Central memory CD8-positive, alpha-beta T cell (primary cell): ENCODE results near the gene SORCS2.

Experiments used
- ATAC-seq: fragments of 150-1000 bp; cut with Tn5 transposase; replicated peaks from 2 replicates; pipeline ENCODE4 v1.10.0; 2022; ENCODE audit warnings: mild to moderate bottlenecking, moderate FRiP score, moderate number of reproducible peaks; ENCODE audit not compliant: poor library complexity, severe bottlenecking; ENCODE audit errors: extremely low read depth
- DNase-seq, 2 donors: peaks; one replicate each; pipeline ENCODE4 v3.0.0; 2021; ENCODE audit warnings: low spot score in 2 of 2
- H3K27ac Mint-ChIP-seq: one replicate; pipeline ENCODE4 v1.8.0; 2022; ENCODE audit warnings: low read depth, mild to moderate bottlenecking, moderate library complexity, mixed read lengths
- H3K27me3 Mint-ChIP-seq: one replicate; pipeline ENCODE4 v1.8.0; 2022; ENCODE audit warnings: mixed read lengths
- H3K36me3 Mint-ChIP-seq: one replicate; pipeline ENCODE4 v1.8.0; 2022; ENCODE audit warnings: mild to moderate bottlenecking, moderate library complexity, mixed read lengths; ENCODE audit not compliant: insufficient read depth
- H3K4me1 Mint-ChIP-seq: one replicate; pipeline ENCODE4 v1.8.0; 2022; ENCODE audit warnings: mixed read lengths
- H3K4me3 Mint-ChIP-seq: one replicate; pipeline ENCODE4 v1.8.0; 2022; ENCODE audit warnings: mild to moderate bottlenecking, moderate library complexity, mixed read lengths
- H3K9me3 Mint-ChIP-seq: one replicate; pipeline ENCODE4 v1.8.0; 2022; ENCODE audit warnings: mixed read lengths

SORCS2 gene

GRCh38 chr4:7652451-7652881 lies 460.1 kb downstream of the SORCS2 start:
- H3K9me3 Mint-ChIP-seq: no peaks in the 10 kb centered on the region
- peaks cover 51% of the 10 kb centered on the region for H3K4me1 Mint-ChIP-seq
- DNase-seq (no peak), ATAC-seq (no peak)
- H3K27ac Mint-ChIP-seq: peak overlapping the region; percentile 99
- H3K4me3 Mint-ChIP-seq: peak overlapping the region; percentile 36
- peaks cover 3% of the 10 kb centered on the region for H3K36me3 Mint-ChIP-seq
- H3K27me3 Mint-ChIP-seq: no peaks in the 10 kb centered on the region

- ATAC-seq: no peak
- Mint-ChIP-seq H3K27ac (peak overlapping the region; percentile 99), H3K36me3 (peaks cover 3% of the 10 kb centered on the region), H3K27me3 (no peaks in the 10 kb centered on the region), H3K4me1 (peaks cover 46% of the 10 kb centered on the region), H3K9me3 (no peaks in the 10 kb centered on the region), H3K4me3 (peak overlapping the region; percentile 36)
- no peak for DNase-seq
Observed at GRCh38 chr4:7652906-7653305, 460.6 kb downstream of the SORCS2 start.

- no peaks in the 10 kb centered on the region for H3K27me3 Mint-ChIP-seq
- ATAC-seq (no peak), DNase-seq (no peak)
- H3K36me3 Mint-ChIP-seq: peaks cover 3% of the 10 kb centered on the region
- no peak overlapping the region for H3K27ac Mint-ChIP-seq
- H3K4me3 Mint-ChIP-seq: no peak overlapping the region
- H3K4me1 Mint-ChIP-seq: peaks cover 38% of the 10 kb centered on the region
- no peaks in the 10 kb centered on the region for H3K9me3 Mint-ChIP-seq
Observed at GRCh38 chr4:7653510-7654369, 461.4 kb downstream of the SORCS2 start.

- no peaks in the 10 kb centered on the region for H3K9me3 Mint-ChIP-seq
- peaks cover 1% of the 10 kb centered on the region for H3K36me3 Mint-ChIP-seq
- H3K27ac Mint-ChIP-seq: no peak overlapping the region
- ATAC-seq (no peak), DNase-seq (no peak)
- no peak overlapping the region for H3K4me3 Mint-ChIP-seq
- no peaks in the 10 kb centered on the region for H3K27me3 Mint-ChIP-seq
- H3K4me1 Mint-ChIP-seq: peaks cover 27% of the 10 kb centered on the region
Observed at GRCh38 chr4:7654550-7655445, 462.5 kb downstream of the SORCS2 start.

- peaks cover 21% of the 10 kb centered on the region for H3K4me1 Mint-ChIP-seq
- no peak for ATAC-seq
- no peaks in the 10 kb centered on the region for H3K36me3 Mint-ChIP-seq
- no peak overlapping the region for H3K27ac Mint-ChIP-seq
- no peaks in the 10 kb centered on the region for H3K9me3 Mint-ChIP-seq
- no peak overlapping the region for H3K4me3 Mint-ChIP-seq
- no peaks in the 10 kb centered on the region for H3K27me3 Mint-ChIP-seq
- no peak for DNase-seq
Observed at GRCh38 chr4:7655511-7656243, 463.3 kb downstream of the SORCS2 start.

- DNase-seq (no peak), ATAC-seq (no peak)
- Mint-ChIP-seq H3K27me3 (no peaks in the 10 kb centered on the region), H3K27ac (no peak overlapping the region), H3K9me3 (no peaks in the 10 kb centered on the region), H3K4me1 (peaks cover 14% of the 10 kb centered on the region), H3K36me3 (no peaks in the 10 kb centered on the region), H3K4me3 (no peak overlapping the region)
Observed at GRCh38 chr4:7656244-7656800, 464.0 kb downstream of the SORCS2 start.

GRCh38 chr4:7657545-7658297 lies 465.4 kb downstream of the SORCS2 start:
- H3K4me1 Mint-ChIP-seq: peaks cover 2% of the 10 kb centered on the region
- H3K27me3 Mint-ChIP-seq: no peaks in the 10 kb centered on the region
- no peak overlapping the region for H3K27ac Mint-ChIP-seq
- DNase-seq: no peak
- no peaks in the 10 kb centered on the region for H3K36me3 Mint-ChIP-seq
- H3K9me3 Mint-ChIP-seq: no peaks in the 10 kb centered on the region
- ATAC-seq: no peak
- no peak overlapping the region for H3K4me3 Mint-ChIP-seq

- H3K36me3 Mint-ChIP-seq: no peaks in the 10 kb centered on the region
- DNase-seq (no peak), ATAC-seq (no peak)
- H3K4me3 Mint-ChIP-seq: no peak overlapping the region
- no peaks in the 10 kb centered on the region for H3K4me1 Mint-ChIP-seq
- H3K27ac Mint-ChIP-seq: no peak overlapping the region
- no peaks in the 10 kb centered on the region for H3K27me3 Mint-ChIP-seq
- H3K9me3 Mint-ChIP-seq: no peaks in the 10 kb centered on the region
Observed at GRCh38 chr4:7658341-7659204, 466.2 kb downstream of the SORCS2 start.

- no peak overlapping the region for H3K27ac Mint-ChIP-seq
- H3K4me1 Mint-ChIP-seq: no peaks in the 10 kb centered on the region
- H3K9me3 Mint-ChIP-seq: no peaks in the 10 kb centered on the region
- no peak for DNase-seq
- H3K4me3 Mint-ChIP-seq: no peak overlapping the region
- ATAC-seq: no peak
- no peaks in the 10 kb centered on the region for H3K36me3 Mint-ChIP-seq
- no peaks in the 10 kb centered on the region for H3K27me3 Mint-ChIP-seq
Observed at GRCh38 chr4:7659429-7660175, 467.3 kb downstream of the SORCS2 start.

GRCh38 chr4:7660176-7661039 lies 468.1 kb downstream of the SORCS2 start:
- Mint-ChIP-seq H3K36me3 (no peaks in the 10 kb centered on the region), H3K4me3 (no peak overlapping the region), H3K27ac (no peak overlapping the region), H3K27me3 (no peaks in the 10 kb centered on the region), H3K4me1 (no peaks in the 10 kb centered on the region), H3K9me3 (no peaks in the 10 kb centered on the region)
- DNase-seq: no peak
- ATAC-seq: no peak
